ENCODE results near the gene TLR10. TPM values are rescaled to one million over a fixed set of nuclear protein-coding genes. Genes with fewer than 3 reads are reported as not detected.
"Not testable (repeated sequence)": the region's sequence is repeated elsewhere in the genome, so short reads cannot be mapped to it uniquely, and the experiment has no call there.

TLR10 gene
- total RNA-seq, 1 experiment from 2014 or later, result 0.30 TPM

GRCh38 chr4:38806251-38806650 is 23.5 kb upstream of the TLR10 start:
- H3K9me3 ChIP-seq (ENCODE audit: control insufficient read depth in 1 of 2, insufficient read depth in 1 of 2, low read depth in 1 of 2, low read length in 2 of 2); H3K9ac ChIP-seq (ENCODE audit: low read length); POLR2A ChIA-PET; BruUV-seq (replicated peaks); RAD21 ChIA-PET (ENCODE audit: low non-redundant PET in 1 of 2, low total read pairs in 2 of 2, uncharacterized antibody in 2 of 2, unreplicated experiment in 2 of 2); H3K4me2 ChIP-seq (ENCODE audit: low read length); H4K20me1 ChIP-seq (ENCODE audit: insufficient read depth); H3K4me3 ChIP-seq (replicated peaks in 1 of 2; ENCODE audit: low read depth in 1 of 2, low read length in 2 of 2); H3K79me2 ChIP-seq (ENCODE audit: insufficient read depth, low read length); ATAC-seq; H3K4me1 ChIP-seq (ENCODE audit: control insufficient read depth in 1 of 2, insufficient read depth in 2 of 2, low read length in 2 of 2); CTCF ChIA-PET; H3K27ac ChIP-seq (ENCODE audit: low read depth, low read length); H3K9me2 ChIP-seq (ENCODE audit: insufficient read depth); H3K36me3 ChIP-seq (ENCODE audit: control insufficient read depth in 1 of 2, insufficient read depth in 2 of 2, low read length in 2 of 2); H2AFZ ChIP-seq (ENCODE audit: low read depth, low read length, poor library complexity, severe bottlenecking); DNase-seq (ENCODE audit: low read depth, low spot score); intact Hi-C loops (cut with micrococcal nuclease); H3K27me3 ChIP-seq (ENCODE audit: insufficient read depth, low read length): not testable (repeated sequence)

GRCh38 chr4:38805530-38806145 is 22.8 kb upstream of the TLR10 start:
- H3K4me2 ChIP-seq (ENCODE audit: low read length), result no peak overlapping the region
- no peak for TF ChIP-seq CEBPB (IDR thresholded peaks at IDR 0.05; ENCODE audit: low read depth)
- TF ChIP-seq EZH2 (IDR thresholded peaks at IDR 0.05), result no peak
- no peak for TF ChIP-seq YY1 (IDR thresholded peaks at IDR 0.05; ENCODE audit: extremely low read depth, insufficient replicate concordance, low read depth, low read length)
- no TSS peak for BruUV-seq (replicated peaks)
- no peaks in the 10 kb centered on the region for H4K20me1 ChIP-seq (ENCODE audit: insufficient read depth)
- no peak overlapping the region for H2AFZ ChIP-seq (ENCODE audit: low read depth, low read length, poor library complexity, severe bottlenecking)
- H3K4me3 ChIP-seq (replicated peaks in 1 of 2; ENCODE audit: low read depth in 1 of 2, low read length in 2 of 2), result no peak overlapping the region
- ChIA-PET POLR2A (no interaction called here), RAD21 (ENCODE audit: low non-redundant PET in 1 of 2, low total read pairs in 2 of 2, uncharacterized antibody in 2 of 2, unreplicated experiment in 2 of 2) (no interaction called here), CTCF (no interaction called here)
- no peaks in the 10 kb centered on the region for H3K9me2 ChIP-seq (ENCODE audit: insufficient read depth)
- DNase-seq (ENCODE audit: low read depth, low spot score) (no peak), ATAC-seq (no peak)
- H3K4me1 ChIP-seq (ENCODE audit: control insufficient read depth in 1 of 2, insufficient read depth in 2 of 2, low read length in 2 of 2), result no peaks in the 10 kb centered on the region; a peak in 1 of 4 replicates
- no peaks in the 10 kb centered on the region for H3K27me3 ChIP-seq (ENCODE audit: insufficient read depth, low read length)
- H3K9me3 ChIP-seq (ENCODE audit: control insufficient read depth in 1 of 2, insufficient read depth in 1 of 2, low read depth in 1 of 2, low read length in 2 of 2), result no peaks in the 10 kb centered on the region
- H3K36me3 ChIP-seq (ENCODE audit: control insufficient read depth in 1 of 2, insufficient read depth in 2 of 2, low read length in 2 of 2), result no peaks in the 10 kb centered on the region
- no peaks in the 10 kb centered on the region for H3K79me2 ChIP-seq (ENCODE audit: insufficient read depth, low read length)
- intact Hi-C loops (cut with micrococcal nuclease), result no loop called here
- no peak overlapping the region for H3K9ac ChIP-seq (ENCODE audit: low read length)
- no peak overlapping the region for H3K27ac ChIP-seq (ENCODE audit: low read depth, low read length)
